ENCODE data around the gene ABLIM2.

DNA sequence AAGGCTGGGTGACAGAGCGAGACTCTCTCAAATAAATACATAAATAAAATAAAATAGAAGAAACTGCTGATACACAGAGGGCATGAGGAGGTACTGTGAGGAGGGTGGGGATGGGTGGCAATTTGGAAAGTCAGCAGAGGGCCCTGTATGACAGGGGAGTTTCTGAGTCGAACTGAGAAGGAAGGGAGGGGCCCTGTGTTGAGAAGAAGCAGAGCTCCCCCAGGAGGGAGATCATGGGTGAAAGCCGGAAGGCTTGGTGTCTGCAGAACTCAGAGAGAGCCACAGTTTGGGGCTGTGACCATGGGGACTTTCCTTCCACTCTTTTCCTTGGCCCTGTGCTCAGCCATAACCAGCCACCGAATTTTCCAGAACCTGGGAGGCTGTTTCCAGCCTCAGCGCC is 194.2 kb downstream of the ABLIM2 start:
- TF ChIP-seq, protein P1, sequence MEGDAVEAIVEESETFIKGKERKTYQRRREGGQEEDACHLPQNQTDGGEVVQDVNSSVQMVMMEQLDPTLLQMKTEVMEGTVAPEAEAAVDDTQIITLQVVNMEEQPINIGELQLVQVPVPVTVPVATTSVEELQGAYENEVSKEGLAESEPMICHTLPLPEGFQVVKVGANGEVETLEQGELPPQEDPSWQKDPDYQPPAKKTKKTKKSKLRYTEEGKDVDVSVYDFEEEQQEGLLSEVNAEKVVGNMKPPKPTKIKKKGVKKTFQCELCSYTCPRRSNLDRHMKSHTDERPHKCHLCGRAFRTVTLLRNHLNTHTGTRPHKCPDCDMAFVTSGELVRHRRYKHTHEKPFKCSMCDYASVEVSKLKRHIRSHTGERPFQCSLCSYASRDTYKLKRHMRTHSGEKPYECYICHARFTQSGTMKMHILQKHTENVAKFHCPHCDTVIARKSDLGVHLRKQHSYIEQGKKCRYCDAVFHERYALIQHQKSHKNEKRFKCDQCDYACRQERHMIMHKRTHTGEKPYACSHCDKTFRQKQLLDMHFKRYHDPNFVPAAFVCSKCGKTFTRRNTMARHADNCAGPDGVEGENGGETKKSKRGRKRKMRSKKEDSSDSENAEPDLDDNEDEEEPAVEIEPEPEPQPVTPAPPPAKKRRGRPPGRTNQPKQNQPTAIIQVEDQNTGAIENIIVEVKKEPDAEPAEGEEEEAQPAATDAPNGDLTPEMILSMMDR (conservative IDR thresholded peaks at IDR 0.05) = no peak
- no peak for TF ChIP-seq ZFX (IDR thresholded peaks at IDR 0.05)

Measured in C4-2B (cell line).